NAMALWA (cell line): ENCODE results near the gene MUC5AC.
"Not testable (repeated sequence)": the region's sequence is repeated elsewhere in the genome, so short reads cannot be mapped to it uniquely, and the experiment has no call there.

Experiments used
- DNase-seq: peaks from one replicate; pipeline ENCODE4 v3.0.0-alpha.2; 2015; ENCODE audit warnings: low spot score

The MUC5AC gene, protein sequence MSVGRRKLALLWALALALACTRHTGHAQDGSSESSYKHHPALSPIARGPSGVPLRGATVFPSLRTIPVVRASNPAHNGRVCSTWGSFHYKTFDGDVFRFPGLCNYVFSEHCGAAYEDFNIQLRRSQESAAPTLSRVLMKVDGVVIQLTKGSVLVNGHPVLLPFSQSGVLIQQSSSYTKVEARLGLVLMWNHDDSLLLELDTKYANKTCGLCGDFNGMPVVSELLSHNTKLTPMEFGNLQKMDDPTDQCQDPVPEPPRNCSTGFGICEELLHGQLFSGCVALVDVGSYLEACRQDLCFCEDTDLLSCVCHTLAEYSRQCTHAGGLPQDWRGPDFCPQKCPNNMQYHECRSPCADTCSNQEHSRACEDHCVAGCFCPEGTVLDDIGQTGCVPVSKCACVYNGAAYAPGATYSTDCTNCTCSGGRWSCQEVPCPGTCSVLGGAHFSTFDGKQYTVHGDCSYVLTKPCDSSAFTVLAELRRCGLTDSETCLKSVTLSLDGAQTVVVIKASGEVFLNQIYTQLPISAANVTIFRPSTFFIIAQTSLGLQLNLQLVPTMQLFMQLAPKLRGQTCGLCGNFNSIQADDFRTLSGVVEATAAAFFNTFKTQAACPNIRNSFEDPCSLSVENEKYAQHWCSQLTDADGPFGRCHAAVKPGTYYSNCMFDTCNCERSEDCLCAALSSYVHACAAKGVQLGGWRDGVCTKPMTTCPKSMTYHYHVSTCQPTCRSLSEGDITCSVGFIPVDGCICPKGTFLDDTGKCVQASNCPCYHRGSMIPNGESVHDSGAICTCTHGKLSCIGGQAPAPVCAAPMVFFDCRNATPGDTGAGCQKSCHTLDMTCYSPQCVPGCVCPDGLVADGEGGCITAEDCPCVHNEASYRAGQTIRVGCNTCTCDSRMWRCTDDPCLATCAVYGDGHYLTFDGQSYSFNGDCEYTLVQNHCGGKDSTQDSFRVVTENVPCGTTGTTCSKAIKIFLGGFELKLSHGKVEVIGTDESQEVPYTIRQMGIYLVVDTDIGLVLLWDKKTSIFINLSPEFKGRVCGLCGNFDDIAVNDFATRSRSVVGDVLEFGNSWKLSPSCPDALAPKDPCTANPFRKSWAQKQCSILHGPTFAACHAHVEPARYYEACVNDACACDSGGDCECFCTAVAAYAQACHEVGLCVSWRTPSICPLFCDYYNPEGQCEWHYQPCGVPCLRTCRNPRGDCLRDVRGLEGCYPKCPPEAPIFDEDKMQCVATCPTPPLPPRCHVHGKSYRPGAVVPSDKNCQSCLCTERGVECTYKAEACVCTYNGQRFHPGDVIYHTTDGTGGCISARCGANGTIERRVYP (N-terminal part only)

GRCh38 chr11:1157645-1158591, at the start of gene MUC5AC:
TSS of gene MUC5AC (plus strand) at chr11:1157953. CDS start at chr11:1158000, 47 bp downstream.
- DNase-seq, result no peak

DNA sequence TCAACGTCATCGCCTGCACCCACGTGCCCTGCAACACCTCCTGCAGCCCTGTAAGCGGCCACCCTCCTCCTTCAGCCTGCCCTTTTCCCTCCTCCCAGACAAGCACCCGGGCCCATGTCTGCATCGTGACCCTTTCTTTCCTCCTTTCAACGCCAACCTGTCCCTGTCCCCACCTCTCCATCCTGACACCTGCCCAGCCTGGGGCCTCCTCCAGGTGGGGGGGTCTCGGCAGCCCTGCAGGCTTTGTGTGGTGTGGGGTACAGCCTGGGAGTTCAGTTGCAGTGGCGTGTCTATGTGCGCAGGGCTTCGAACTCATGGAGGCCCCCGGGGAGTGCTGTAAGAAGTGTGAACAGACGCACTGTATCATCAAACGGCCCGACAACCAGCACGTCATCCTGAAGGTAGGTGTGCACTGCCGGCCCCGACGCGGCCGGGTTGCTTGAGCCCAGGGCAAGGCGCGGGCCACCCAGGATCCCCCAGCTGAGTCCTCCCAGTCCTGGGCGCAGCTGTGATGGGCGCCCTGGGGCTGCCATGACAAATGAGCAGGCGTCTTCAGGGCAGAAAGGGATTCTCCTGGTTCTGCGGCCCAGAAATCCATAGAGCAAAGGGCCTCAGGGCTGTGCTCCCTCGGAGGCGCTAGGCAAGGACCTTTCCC, 49.4 kb upstream of the MUC5AC start:
- DNase-seq, result no peak

DNA sequence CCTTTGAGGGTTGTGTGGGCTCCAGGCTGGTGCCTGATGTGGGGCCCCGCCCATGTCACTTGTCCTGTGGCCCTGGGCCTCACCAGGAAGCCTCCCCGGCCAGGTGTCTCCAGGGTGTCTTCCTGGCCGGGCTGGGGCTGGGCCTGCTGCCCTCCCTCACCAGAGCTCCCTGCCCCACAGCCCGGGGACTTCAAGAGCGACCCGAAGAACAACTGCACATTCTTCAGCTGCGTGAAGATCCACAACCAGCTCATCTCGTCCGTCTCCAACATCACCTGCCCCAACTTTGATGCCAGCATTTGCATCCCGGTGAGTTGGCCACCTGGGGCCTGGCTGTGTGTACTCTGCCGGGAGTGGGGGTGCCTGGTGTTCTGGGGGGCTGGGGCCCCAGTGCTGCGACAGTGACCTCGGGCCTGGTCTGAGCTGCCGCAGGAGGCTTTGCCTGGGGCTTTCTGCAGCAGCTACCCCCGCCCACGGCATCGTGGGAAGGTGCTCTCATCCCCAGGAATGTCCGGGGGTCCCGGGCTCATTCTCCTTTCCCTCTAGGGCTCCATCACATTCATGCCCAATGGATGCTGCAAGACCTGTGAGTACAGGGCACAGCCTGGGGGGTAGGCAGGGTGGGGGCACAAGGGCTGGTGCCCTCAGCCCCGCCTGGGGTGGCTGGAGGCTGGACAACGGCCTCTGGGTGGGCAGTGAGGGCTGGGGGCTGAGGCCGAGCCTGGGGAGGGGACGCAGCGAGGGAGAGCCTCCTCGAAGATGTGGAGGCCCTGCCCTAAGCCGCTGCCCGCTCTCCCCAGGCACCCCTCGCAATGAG, 48.4 kb upstream of the MUC5AC start:
- no peak for DNase-seq

- no peak for DNase-seq
Observed at GRCh38 chr11:1109918-1110705, 47.6 kb upstream of the MUC5AC start.

DNA sequence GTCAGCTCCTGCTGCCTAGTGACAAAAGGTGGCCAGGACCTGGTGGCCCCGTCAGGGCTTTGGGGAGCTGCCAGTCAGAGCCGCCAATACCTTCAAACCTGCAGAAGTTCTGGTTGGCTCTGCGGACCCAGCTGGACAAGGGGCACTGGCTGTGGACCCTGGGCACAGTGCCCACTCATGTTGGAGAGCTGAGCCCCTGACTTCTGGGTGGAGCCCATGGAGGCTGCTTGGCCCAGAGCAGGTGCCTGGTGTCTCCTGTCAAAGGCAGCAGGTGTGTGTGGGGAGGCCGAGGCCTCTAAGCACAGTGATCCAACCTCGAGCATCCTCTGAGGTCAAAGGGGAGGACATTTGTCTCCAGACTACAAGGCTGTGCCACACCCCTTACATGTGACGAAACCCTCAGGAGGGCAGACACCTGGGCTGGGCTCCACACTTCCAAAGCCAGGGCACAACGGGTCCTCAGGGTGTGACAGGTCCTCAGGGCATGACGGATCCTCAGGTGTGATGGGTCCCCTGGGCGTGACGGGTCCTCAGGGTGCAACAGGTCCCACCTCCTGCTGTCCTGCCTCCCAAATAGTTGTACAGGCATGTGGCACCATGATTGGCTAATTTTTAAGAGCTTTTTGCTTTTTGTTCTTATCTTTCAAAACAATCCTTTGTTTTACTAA, 46.1 kb upstream of the MUC5AC start:
- no peak for DNase-seq

- DNase-seq, result no peak
Observed at GRCh38 chr11:1112351-1113191, 45.2 kb upstream of the MUC5AC start.

DNA sequence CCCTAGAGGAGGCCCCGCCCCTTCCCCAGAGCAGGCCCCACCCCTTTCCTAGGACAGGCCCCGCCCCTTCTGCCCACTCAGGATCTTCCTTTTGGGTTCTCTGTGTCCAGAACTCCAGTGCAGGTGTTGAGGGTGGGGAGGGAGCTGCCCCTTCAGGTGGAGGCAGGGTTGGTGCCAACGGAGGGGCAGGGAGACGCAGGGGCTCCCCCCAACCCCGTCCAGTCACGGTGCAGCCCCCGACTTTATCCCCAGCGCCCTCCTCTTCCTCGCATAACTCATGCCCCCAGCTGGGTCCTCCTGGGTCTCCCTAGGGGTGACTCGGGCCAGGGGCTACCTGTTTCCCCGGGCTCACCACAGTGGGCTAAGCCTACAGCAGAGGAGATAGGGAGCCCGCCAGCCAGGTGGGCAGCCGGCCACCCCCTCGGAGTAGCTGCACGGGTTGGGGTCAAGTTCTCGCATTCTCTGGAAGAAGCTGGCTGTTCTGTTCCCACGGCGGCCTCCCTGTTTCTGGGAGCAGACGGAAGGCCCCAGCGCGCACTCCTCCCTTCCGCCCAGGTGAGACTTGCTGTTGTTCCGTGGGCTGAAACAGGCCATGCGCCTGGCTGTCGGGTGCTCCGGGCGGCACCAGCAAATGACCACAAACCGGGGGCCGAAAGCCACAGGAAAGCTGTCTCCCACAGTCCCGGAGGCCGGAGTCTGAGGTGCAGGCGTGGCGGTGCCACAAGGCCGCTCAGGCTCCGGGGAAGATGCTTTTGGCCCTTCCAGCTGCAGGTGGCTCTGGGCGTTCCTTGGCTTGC, 44.1 kb upstream of the MUC5AC start:
- DNase-seq, result no peak

- not testable (repeated sequence) for DNase-seq
Observed at GRCh38 chr11:1115292-1115691, 42.5 kb upstream of the MUC5AC start.

GRCh38 chr11:1116104-1116503, 41.6 kb upstream of the MUC5AC start:
- no peak for DNase-seq

GRCh38 chr11:1116666-1117390, 40.9 kb upstream of the MUC5AC start:
- DNase-seq, result no peak

GRCh38 chr11:1117992-1118391, 39.8 kb upstream of the MUC5AC start:
- no peak for DNase-seq

DNA sequence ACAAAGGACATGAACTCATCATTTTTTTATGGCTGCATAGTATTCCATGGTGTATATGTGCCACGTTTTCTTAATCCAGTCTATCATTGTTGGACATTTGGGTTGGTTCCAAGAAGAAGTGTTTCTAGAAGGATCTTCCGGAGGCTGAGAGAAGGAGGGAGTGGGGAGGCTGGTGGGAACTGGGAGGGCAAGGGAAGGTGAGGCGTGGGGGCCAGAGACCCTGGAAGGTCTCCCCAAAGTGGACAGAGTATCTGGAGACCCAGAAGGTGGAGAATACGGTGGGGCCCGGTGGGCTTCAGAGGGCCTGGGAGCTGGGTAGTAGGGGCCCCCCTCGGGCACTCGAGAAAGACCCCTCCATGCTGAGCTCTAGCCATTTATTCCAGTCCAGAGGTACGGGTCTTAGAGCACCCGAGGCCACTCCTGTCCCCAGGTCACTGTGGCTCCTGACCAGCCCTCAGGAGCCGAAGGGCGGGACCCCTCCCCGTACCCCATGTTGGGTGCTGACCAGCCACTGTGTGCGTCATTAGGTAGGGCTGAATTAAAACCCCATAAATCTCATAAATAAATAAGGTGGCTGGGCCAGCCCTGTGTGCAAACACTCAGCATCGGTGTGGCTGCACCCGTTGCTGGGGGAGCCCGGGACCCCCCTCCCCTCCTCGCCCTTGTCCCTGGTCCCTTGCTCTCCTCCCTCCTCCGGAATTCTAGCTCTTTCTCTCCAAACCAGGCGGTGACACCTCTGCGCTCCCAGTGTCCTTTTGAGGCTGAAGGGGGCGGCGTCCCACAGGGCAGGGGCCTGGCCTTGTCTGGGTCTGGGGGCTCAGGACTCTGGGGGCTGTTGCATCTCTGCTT, 38.8 kb upstream of the MUC5AC start:
- DNase-seq, result no peak

- DNase-seq, result no peak
Observed at GRCh38 chr11:1119604-1120146, 38.1 kb upstream of the MUC5AC start.

- no peak for DNase-seq
Observed at GRCh38 chr11:1120532-1121330, 37.0 kb upstream of the MUC5AC start.
